22Rv1 (cell line): ENCODE results near the gene FAM163B.

Experiments used
- CTCF ChIP-seq: fragments of 450-650 bp; IDR thresholded peaks from 2 replicates; pipeline ENCODE4 v1.5.1; 2017; ENCODE audit warnings: mild to moderate bottlenecking
- ZFX ChIP-seq: fragments of 450-650 bp; IDR thresholded peaks from 2 replicates; pipeline ENCODE4 v1.6.1; 2017; ENCODE audit warnings: antibody characterized with exemption, borderline replicate concordance

GRCh38 chr9:133540698-133541025, 68.5 kb downstream of the FAM163B start:
- no peak for TF ChIP-seq CTCF
- no peak for TF ChIP-seq ZFX
